Neural cell (in vitro differentiated cells): ENCODE measurements around the gene CLTRN. TPM values are rescaled to one million over a fixed set of nuclear protein-coding genes. Genes with fewer than 3 reads are reported as not detected.

Experiments
- H2AFZ ChIP-seq: fragments of 200-600, 300-800 bp; sonication (generic), shearing (Covaris generic); 2 replicates; pipeline ENCODE4 v1.6.0; 2014; ENCODE audit warnings: low read depth, mild to moderate bottlenecking, antibody characterized with exemption, low read length, moderate library complexity
- H3F3A ChIP-seq: fragments of 200-600 bp; shearing (Covaris generic); 2 replicates; pipeline ENCODE4 v1.6.1; 2016; ENCODE audit warnings: mild to moderate bottlenecking, moderate library complexity, mixed read lengths, antibody characterized with exemption, low read length; ENCODE audit not compliant: insufficient read depth, poor library complexity, severe bottlenecking
- H3K27ac ChIP-seq: fragments of 200-600, 300-800 bp; sonication (generic), shearing (Covaris generic); 2 replicates; pipeline ENCODE4 v1.5.1; 2014; ENCODE audit warnings: mild to moderate bottlenecking, low read length, moderate library complexity
- H3K27me3 ChIP-seq: fragments of 300-800, 200-600 bp; sonication (generic), shearing (Covaris generic); 2 replicates; pipeline ENCODE4 v1.6.0; 2014; ENCODE audit warnings: mild to moderate bottlenecking, low read depth, low read length, moderate library complexity; ENCODE audit not compliant: insufficient read depth
- H3K36me3 ChIP-seq: fragments of 300-800, 200-600 bp; sonication (generic), shearing (Covaris generic); 2 replicates; pipeline ENCODE4 v1.5.1; 2014; ENCODE audit warnings: mild to moderate bottlenecking, antibody characterized with exemption, low read length, moderate library complexity; ENCODE audit not compliant: insufficient read depth
- H3K4me2 ChIP-seq: fragments of 300-800, 200-600 bp; sonication (generic), shearing (Covaris generic); 2 replicates; pipeline ENCODE4 v1.6.0; 2014; ENCODE audit warnings: mild to moderate bottlenecking, low read length
- H3K4me3 ChIP-seq: fragments of 300-800, 200-600 bp; sonication (generic), shearing (Covaris generic); 2 replicates; pipeline ENCODE4 v1.5.1; 2014; ENCODE audit warnings: mild to moderate bottlenecking, low read length, moderate library complexity
- H3K79me2 ChIP-seq: fragments of 200-600 bp; shearing (Covaris generic); replicated peaks from 2 replicates; pipeline ENCODE4 v1.6.0; 2014; ENCODE audit warnings: mild to moderate bottlenecking, low read length, moderate library complexity; ENCODE audit not compliant: insufficient read depth
- H3K9ac ChIP-seq: fragments of 300-800, 200-600 bp; sonication (generic), shearing (Covaris generic); 2 replicates; pipeline ENCODE4 v1.6.1; 2016; ENCODE audit warnings: mild to moderate bottlenecking, low read length, mixed read lengths
- H3K9me2 ChIP-seq: fragments of 200-600 bp; shearing (Covaris generic); 2 replicates; pipeline ENCODE4 v1.6.1; 2016; ENCODE audit warnings: mild to moderate bottlenecking, low read length, mixed read lengths; ENCODE audit not compliant: insufficient read depth
- H3K9me3 ChIP-seq: fragments of 200-600, 300-800 bp; sonication (generic), shearing (Covaris generic); 2 replicates; pipeline ENCODE4 v1.6.1; 2016; ENCODE audit warnings: mild to moderate bottlenecking, mixed run types, low read length, moderate library complexity, mixed read lengths
- H4K20me1 ChIP-seq: fragments of 200-600 bp; shearing (Covaris generic); 2 replicates; pipeline ENCODE4 v1.6.1; 2016; ENCODE audit warnings: mild to moderate bottlenecking, mixed run types; ENCODE audit not compliant: insufficient read depth
- CTCF ChIP-seq: fragments of 450-650 bp; IDR thresholded peaks from 2 replicates; pipeline ENCODE4 v1.5.1; 2014; ENCODE audit warnings: antibody characterized with exemption, mild to moderate bottlenecking, moderate library complexity; ENCODE audit not compliant: poor library complexity, severe bottlenecking
- EP300 ChIP-seq: fragments of 450-650 bp; conservative IDR thresholded peaks from 2 replicates; pipeline ENCODE4 v1.6.1; 2014; ENCODE audit warnings: antibody characterized with exemption, mild to moderate bottlenecking, moderate library complexity; ENCODE audit not compliant: poor library complexity, severe bottlenecking
- EZH2 ChIP-seq: fragments of 200-600, 300-800 bp; shearing (Covaris generic), sonication (generic); IDR thresholded peaks from 2 replicates; pipeline ENCODE4 v1.6.1; 2014; ENCODE audit warnings: antibody characterized with exemption, low read length, borderline replicate concordance, mild to moderate bottlenecking; ENCODE audit not compliant: insufficient read depth, poor library complexity, severe bottlenecking
- MXI1 ChIP-seq: fragments of 450-650 bp; conservative IDR thresholded peaks from 2 replicates; pipeline ENCODE4 v1.6.1; 2014; ENCODE audit warnings: antibody characterized with exemption, mild to moderate bottlenecking; ENCODE audit not compliant: poor library complexity, severe bottlenecking
- POLR2AphosphoS5 ChIP-seq: IDR thresholded peaks from 2 replicates; pipeline ENCODE4 v1.6.1; 2012
- RAD21 ChIP-seq: fragments of 450-650 bp; conservative IDR thresholded peaks from 2 replicates; pipeline ENCODE4 v1.6.1; 2014; ENCODE audit warnings: antibody characterized with exemption, mild to moderate bottlenecking, moderate library complexity
- REST ChIP-seq: IDR thresholded peaks from 2 replicates; pipeline ENCODE4 v1.6.1; 2012; ENCODE audit warnings: borderline replicate concordance
- SMC3 ChIP-seq: fragments of 450-650 bp; conservative IDR thresholded peaks from 2 replicates; pipeline ENCODE4 v1.6.1; 2014; ENCODE audit warnings: antibody characterized with exemption, mild to moderate bottlenecking, moderate library complexity; ENCODE audit not compliant: poor library complexity
- TAF1 ChIP-seq: IDR thresholded peaks from 2 replicates; pipeline ENCODE4 v1.6.1; 2012; ENCODE audit warnings: low read depth
- polyA plus RNA-seq: library from polyadenylated mRNA; depleted of rRNA; stranded (reverse); fragments of >200 nt; gene quantifications from 2 replicates; pipeline ENCODE4 v1.2.3, GENCODE V29; 2014

CLTRN gene
- polyA plus RNA-seq, 1 donor from 2014 or later, result 2.2 TPM

GRCh38 chrX:15683193-15683592, 18.6 kb upstream of the CLTRN start:
- H3K27me3 ChIP-seq, result no peaks in the 10 kb centered on the region
- H2AFZ ChIP-seq, result no peak overlapping the region
- no peaks in the 10 kb centered on the region for H3F3A ChIP-seq
- TF ChIP-seq POLR2AphosphoS5 (no peak), RAD21 (no peak), TAF1 (no peak), SMC3 (no peak), EZH2 (no peak), REST (no peak), CTCF (no peak), EP300 (no peak)
- no peaks in the 10 kb centered on the region for H3K9me3 ChIP-seq
- H3K36me3 ChIP-seq, result no peaks in the 10 kb centered on the region
- H3K4me3 ChIP-seq, result no peak overlapping the region
- H3K9me2 ChIP-seq, result no peaks in the 10 kb centered on the region
- no peak overlapping the region for H3K4me2 ChIP-seq
- H3K27ac ChIP-seq, result no peak overlapping the region
- H3K79me2 ChIP-seq, result peaks cover 1% of the 10 kb centered on the region
- H3K9ac ChIP-seq, result no peak overlapping the region
- H4K20me1 ChIP-seq, result no peaks in the 10 kb centered on the region

- Histone ChIP-seq H3K79me2 (peaks cover 19% of the 10 kb centered on the region), H3K4me3 (no peak overlapping the region), H4K20me1 (no peaks in the 10 kb centered on the region)
Measured at GRCh38 chrX:15681433-15681832, 16.8 kb upstream of the CLTRN start.

More at GRCh38 chrX:15681433-15681832, 16.8 kb upstream of the CLTRN start:
- Histone ChIP-seq H3K9me3 (no peaks in the 10 kb centered on the region), H3F3A (no peaks in the 10 kb centered on the region), H3K27me3 (no peaks in the 10 kb centered on the region), H2AFZ (no peak overlapping the region), H3K36me3 (no peaks in the 10 kb centered on the region), H3K9me2 (no peaks in the 10 kb centered on the region), H3K9ac (no peak overlapping the region), H3K4me2 (no peak overlapping the region), H3K27ac (no peak overlapping the region)
- TF ChIP-seq RAD21, result no peak
- TF ChIP-seq MXI1, result no peak
- TF ChIP-seq TAF1, result no peak
- no peak for TF ChIP-seq POLR2AphosphoS5
- TF ChIP-seq EZH2, result no peak
- TF ChIP-seq SMC3, result no peak
- no peak for TF ChIP-seq EP300
- TF ChIP-seq CTCF, result no peak
- no peak for TF ChIP-seq REST
